Left ventricle myocardium inferior (tissue), 1 donor: ENCODE results near the gene PTPRM. TPM values are rescaled to one million over a fixed set of nuclear protein-coding genes. Genes with fewer than 3 reads are reported as not detected.
A peak's percentile ranks its signal among the peaks of the same experiment; 100 is the strongest.
"Not testable (repeated sequence)": the region's sequence is repeated elsewhere in the genome, so short reads cannot be mapped to it uniquely, and the experiment has no call there.

ENCODE experiments used
- DNase-seq: peaks from one replicate; pipeline ENCODE4 v3.0.0-alpha.2; 2020
- H3K27ac ChIP-seq: fragments of 200-600 bp; replicated peaks from 2 replicates; pipeline ENCODE4 v1.8.0; 2021
- H3K27me3 ChIP-seq: fragments of 200-600 bp; 2 replicates; pipeline ENCODE4 v1.8.0; 2021; ENCODE audit warnings: low read depth
- H3K36me3 ChIP-seq: fragments of 200-600 bp; 2 replicates; pipeline ENCODE4 v1.8.0; 2021
- H3K4me1 ChIP-seq: fragments of 200-600 bp; 2 replicates; pipeline ENCODE4 v1.8.0; 2021
- H3K4me3 ChIP-seq: fragments of 200-600 bp; 2 replicates; pipeline ENCODE4 v1.8.0; 2021; ENCODE audit warnings: mild to moderate bottlenecking, moderate library complexity
- H3K9me3 ChIP-seq: fragments of 200-600 bp; replicated peaks from 2 replicates; pipeline ENCODE4 v1.8.0; 2021
- CTCF ChIP-seq: fragments of 200-600 bp; IDR thresholded peaks from 2 replicates; pipeline ENCODE4 v1.8.0; 2021; ENCODE audit warnings: antibody characterized with exemption, mild to moderate bottlenecking, borderline replicate concordance
- intact Hi-C: fragments of 100-400 bp; cut with micrococcal nuclease; formaldehyde crosslinking; loops from one replicate; pipeline ENCODE4 v1.11.0; 2022
- total RNA-seq: library from RNA; stranded (reverse); fragmentation: NEBNext Ultra II Directional; extraction: Animal tissue kit (Norgen Biotek cat#: 25700); gene quantifications from one replicate; pipeline ENCODE4 v1.2.1, GENCODE V29; 2021
- donor health status: DM: no; HTN: yes; CAD: no; lungs with severe emphysema.

PTPRM gene
- total RNA-seq, 1 donor from 2014 or later, result 132 TPM

DNA sequence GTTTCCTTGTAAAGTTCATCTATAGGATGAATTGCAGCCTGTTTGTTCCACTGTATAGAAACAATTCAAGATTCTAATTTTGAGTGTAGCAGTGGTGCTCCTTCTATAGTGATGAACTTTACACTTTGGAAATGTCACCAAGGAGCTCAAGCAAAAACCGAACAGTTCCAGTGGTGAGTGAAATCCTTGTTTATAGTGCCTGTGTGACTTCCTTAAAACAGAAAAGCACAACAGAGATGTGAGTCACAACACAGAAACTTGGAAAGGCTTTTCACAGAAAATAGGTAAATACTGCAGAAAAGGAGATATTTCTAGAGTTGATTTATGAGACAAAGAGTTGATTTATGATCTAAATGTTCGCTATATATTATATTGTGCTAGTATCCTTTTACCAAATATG, 482.0 kb downstream of the PTPRM start:
- H3K4me3 ChIP-seq, result no peak overlapping the region
- no peak for TF ChIP-seq CTCF
- peaks cover 75% of the 10 kb centered on the region for H3K4me1 ChIP-seq
- no peak overlapping the region for H3K27ac ChIP-seq
- H3K9me3 ChIP-seq, result no peaks in the 10 kb centered on the region
- H3K27me3 ChIP-seq, result no peaks in the 10 kb centered on the region
- no peaks in the 10 kb centered on the region for H3K36me3 ChIP-seq
- no peak for DNase-seq
- intact Hi-C loops, result no loop called here

DNA sequence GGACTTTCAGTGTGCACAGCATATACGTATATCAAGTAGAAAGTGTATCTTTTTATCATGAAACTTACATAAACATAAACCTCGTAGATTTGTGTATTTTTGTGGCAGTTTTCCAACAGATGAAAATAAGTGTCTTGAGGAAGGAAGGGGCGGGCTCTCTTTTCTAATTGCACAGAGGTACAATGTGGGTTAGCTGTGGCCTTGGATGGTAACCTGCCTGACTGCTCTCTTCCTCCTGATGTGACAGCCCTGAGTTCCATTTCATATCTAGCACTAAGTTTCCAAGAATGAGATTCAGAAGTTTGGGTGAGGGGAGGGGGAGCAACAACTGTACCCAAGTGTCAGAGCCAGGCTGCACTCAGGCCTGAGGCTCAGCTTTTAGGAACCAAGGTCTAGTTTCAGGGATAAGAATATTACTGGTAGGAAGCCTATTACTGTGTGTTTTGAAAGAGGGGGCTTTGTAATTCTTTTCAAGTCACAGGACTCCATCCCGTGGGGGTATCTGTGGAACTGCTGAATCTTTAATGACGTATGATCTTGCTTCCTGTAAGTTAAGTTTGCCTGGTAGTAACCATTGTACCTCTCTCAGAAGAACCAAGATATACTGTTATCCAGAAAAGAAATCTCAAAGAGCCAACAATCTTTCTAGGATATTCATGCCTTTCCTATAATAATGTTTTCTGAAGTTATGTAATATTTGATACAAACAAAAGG, 483.7 kb downstream of the PTPRM start:
- H3K9me3 ChIP-seq, result no peaks in the 10 kb centered on the region
- H3K36me3 ChIP-seq, result no peaks in the 10 kb centered on the region
- H3K4me1 ChIP-seq, result peaks cover 68% of the 10 kb centered on the region
- H3K4me3 ChIP-seq, result no peak overlapping the region
- H3K27me3 ChIP-seq, result no peaks in the 10 kb centered on the region
- H3K27ac ChIP-seq, result no peak overlapping the region
- intact Hi-C loops, result no loop called here
- TF ChIP-seq CTCF, result no peak
- no peak for DNase-seq

DNA sequence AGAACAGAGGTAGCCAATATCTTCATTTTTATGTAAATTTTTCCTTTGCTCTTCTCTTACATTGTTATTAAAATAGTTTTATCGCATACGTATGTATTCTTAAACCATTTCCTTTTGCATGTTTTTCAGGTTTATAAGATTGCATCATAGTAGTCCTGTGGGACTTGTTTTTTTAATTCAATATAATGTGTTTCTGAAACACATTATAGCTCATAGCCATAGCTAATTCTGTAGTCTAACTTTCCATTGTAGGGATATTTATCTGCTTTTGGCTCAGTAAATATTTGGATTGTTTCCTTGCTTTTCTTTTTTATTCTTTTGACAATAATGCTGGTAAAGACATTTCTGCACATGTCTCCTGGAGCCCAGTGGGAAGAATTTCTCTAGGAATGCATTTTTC, 484.3 kb downstream of the PTPRM start:
- Histone ChIP-seq H3K4me3 (no peak overlapping the region), H3K9me3 (no peaks in the 10 kb centered on the region), H3K36me3 (no peaks in the 10 kb centered on the region), H3K4me1 (peaks cover 63% of the 10 kb centered on the region), H3K27ac (no peak overlapping the region), H3K27me3 (no peaks in the 10 kb centered on the region)
- no peak for TF ChIP-seq CTCF
- intact Hi-C loops, result no loop called here
- no peak for DNase-seq

- no peaks in the 10 kb centered on the region for H3K36me3 ChIP-seq
- TF ChIP-seq CTCF, result peak; percentile 12
- no peak overlapping the region for H3K27ac ChIP-seq
- no peak for DNase-seq
- H3K4me1 ChIP-seq, result peaks cover 63% of the 10 kb centered on the region
- no peak overlapping the region for H3K4me3 ChIP-seq
- intact Hi-C loops, result no loop called here
- no peaks in the 10 kb centered on the region for H3K27me3 ChIP-seq
- no peaks in the 10 kb centered on the region for H3K9me3 ChIP-seq
Observed at GRCh38 chr18:8052237-8052701, 485.2 kb downstream of the PTPRM start.

DNA sequence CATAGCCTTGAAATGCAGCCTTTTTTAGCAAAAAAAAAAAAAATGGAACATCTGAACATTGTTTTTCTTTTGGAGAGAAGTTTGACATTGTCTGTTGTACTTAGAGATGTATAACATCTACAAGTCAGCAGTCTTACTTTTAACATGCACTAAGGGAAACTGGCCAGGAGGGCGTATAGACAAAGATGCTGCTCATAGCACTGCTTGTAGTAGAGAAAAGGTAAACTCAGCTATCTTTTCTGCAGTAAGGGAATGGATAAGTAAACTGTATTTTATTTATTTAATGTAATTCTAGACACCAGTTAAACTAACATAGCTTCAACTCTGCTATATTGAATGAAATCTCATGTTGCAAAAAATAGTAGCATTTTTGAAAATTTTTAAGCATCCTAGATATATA, 489.6 kb downstream of the PTPRM start:
- TF ChIP-seq CTCF, result no peak
- intact Hi-C loops, result no loop called here

GRCh38 chr18:8063152-8063551, 496.0 kb downstream of the PTPRM start:
- H3K4me1 ChIP-seq, H3K27me3 ChIP-seq, H3K36me3 ChIP-seq, H3K9me3 ChIP-seq, DNase-seq, intact Hi-C loops, H3K27ac ChIP-seq: not testable (repeated sequence)
- H3K4me3 ChIP-seq, result peak overlapping the region; percentile 35

More for the DNA sequence above, 489.6 kb downstream of the PTPRM start:
- no peaks in the 10 kb centered on the region for H3K9me3 ChIP-seq
- peaks cover 20% of the 10 kb centered on the region for H3K4me1 ChIP-seq
- H3K36me3 ChIP-seq, result no peaks in the 10 kb centered on the region
- no peak overlapping the region for H3K4me3 ChIP-seq
- DNase-seq, result no peak
- H3K27ac ChIP-seq, result no peak overlapping the region
- H3K27me3 ChIP-seq, result no peaks in the 10 kb centered on the region
